Natural killer cell (primary cell): Measurements from ENCODE around the gene RAB39A. TPM values are rescaled to one million over a fixed set of nuclear protein-coding genes. Genes with fewer than 3 reads are reported as not detected.
"Not testable (repeated sequence)": the region's sequence is repeated elsewhere in the genome, so short reads cannot be mapped to it uniquely, and the experiment has no call there.

Source experiments
- ATAC-seq, 3 donors: fragments of 150-1000 bp in 2 of 3; fragments of 200-7000 bp in 1 of 3; cut with Tn5 transposase; 1 replicate in 1 of 3; 2 replicates in 2 of 3; pipeline ENCODE4 v1.10.0; 2021; ENCODE audit warnings: mild to moderate bottlenecking in 2 of 3, moderate library complexity in 2 of 3
- DNase-seq, 2 donors: peaks; one replicate each; pipeline versions ENCODE4 v3.0.0 to v3.0.0-alpha.2; 2013 to 2021; ENCODE audit warnings: mixed read lengths in 1 of 2
- H3K27ac ChIP-seq: one replicate; pipeline ENCODE4 v1.5.1; 2013; ENCODE audit warnings: mild to moderate bottlenecking, low read length
- H3K27me3 ChIP-seq: one replicate; pipeline ENCODE4 v1.6.1; 2013; ENCODE audit warnings: low read length; ENCODE audit not compliant: control insufficient read depth, insufficient read depth
- H3K36me3 ChIP-seq: one replicate; pipeline ENCODE4 v1.6.1; 2013; ENCODE audit warnings: low read length; ENCODE audit not compliant: control insufficient read depth, insufficient read depth
- H3K4me1 ChIP-seq: one replicate; pipeline ENCODE4 v1.6.1; 2013; ENCODE audit warnings: low read length; ENCODE audit not compliant: control insufficient read depth, insufficient read depth
- H3K4me3 ChIP-seq: one replicate; pipeline ENCODE4 v1.5.1; 2013; ENCODE audit warnings: low read length
- H3K9me3 ChIP-seq: one replicate; pipeline ENCODE4 v1.6.1; 2013; ENCODE audit warnings: low read length; ENCODE audit not compliant: control insufficient read depth, insufficient read depth
- H3K27ac Mint-ChIP-seq, 2 donors: one replicate each; pipeline ENCODE4 v1.8.0; 2022; ENCODE audit warnings: mild to moderate bottlenecking in 2 of 2, mixed read lengths in 2 of 2, moderate library complexity in 1 of 2
- H3K27me3 Mint-ChIP-seq, 2 donors: one replicate each; pipeline ENCODE4 v1.8.0; 2022; ENCODE audit warnings: low read depth in 2 of 2, mixed read lengths in 2 of 2
- H3K36me3 Mint-ChIP-seq: one replicate; pipeline ENCODE4 v1.8.0; 2022; ENCODE audit warnings: mixed read lengths
- H3K4me1 Mint-ChIP-seq, 2 donors: one replicate each; pipeline ENCODE4 v1.8.0; 2022; ENCODE audit warnings: mixed read lengths in 2 of 2
- H3K4me3 Mint-ChIP-seq: one replicate; pipeline ENCODE4 v1.8.0; 2022; ENCODE audit warnings: mild to moderate bottlenecking, moderate library complexity, mixed read lengths
- H3K9me3 Mint-ChIP-seq, 2 donors: one replicate each; pipeline ENCODE4 v1.8.0; 2022; ENCODE audit warnings: mixed read lengths in 2 of 2
- WGBS: methylation state at CpG from one replicate; pipeline ENCODE4 v1.1.7; 2013; ENCODE audit warnings: missing lambda C conversion rate; ENCODE audit not compliant: insufficient coverage; 5-methylcytosine and 5-hydroxymethylcytosine counted together
- intact Hi-C: fragments of 100-400 bp; cut with micrococcal nuclease; formaldehyde crosslinking; loops from one replicate; pipeline ENCODE4 v1.14.2; 2022
- total RNA-seq, 4 donors: library from RNA; stranded (reverse); fragments of 120-200 nt in 1 of 4; gene quantifications; one replicate each; pipeline versions ENCODE4 v1.2.3 to v1.2.4, GENCODE V29; 2013 to 2022
- TF ChIP-seq, protein P1 (sequence below): fragments of 200-600 bp; IDR thresholded peaks from one replicate; pipeline ENCODE4 v1.8.0; 2022; ENCODE audit warnings: antibody characterized with exemption

Gene RAB39A
- total RNA-seq, 3 donors from 2014 or later (not counting 1 experiment from before 2014, with no cell fraction given): 0.14 to 0.20 TPM; not detected in 1

DNA sequence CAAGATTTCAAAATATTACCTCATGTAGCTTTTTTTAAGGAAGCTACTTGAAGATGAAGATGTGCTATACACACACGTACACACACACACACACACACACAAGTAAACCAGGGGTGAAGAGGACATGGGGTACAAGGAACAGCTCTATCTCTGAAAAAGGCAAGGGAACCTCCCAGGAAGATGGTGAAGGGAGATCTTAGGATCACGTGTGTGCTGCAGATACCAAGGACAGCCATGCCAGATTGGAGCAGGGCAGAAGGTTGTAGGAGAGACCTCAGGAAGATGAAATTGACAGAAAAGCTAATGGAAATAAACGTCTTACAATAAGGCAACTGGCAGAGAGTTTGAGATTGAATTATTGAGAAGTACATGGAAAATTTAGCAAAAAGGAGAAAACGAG lies 19.7 kb downstream of the RAB39A start:
- Mint-ChIP-seq H3K27me3 (peaks cover 0 to 3% of the 10 kb centered on the region in 2 donors), H3K9me3 (no peaks in the 10 kb centered on the region), H3K4me3 (no peak overlapping the region), H3K4me1 (no peaks in the 10 kb centered on the region), H3K36me3 (no peaks in the 10 kb centered on the region), H3K27ac (no peak overlapping the region)
- TF ChIP-seq, protein P1, sequence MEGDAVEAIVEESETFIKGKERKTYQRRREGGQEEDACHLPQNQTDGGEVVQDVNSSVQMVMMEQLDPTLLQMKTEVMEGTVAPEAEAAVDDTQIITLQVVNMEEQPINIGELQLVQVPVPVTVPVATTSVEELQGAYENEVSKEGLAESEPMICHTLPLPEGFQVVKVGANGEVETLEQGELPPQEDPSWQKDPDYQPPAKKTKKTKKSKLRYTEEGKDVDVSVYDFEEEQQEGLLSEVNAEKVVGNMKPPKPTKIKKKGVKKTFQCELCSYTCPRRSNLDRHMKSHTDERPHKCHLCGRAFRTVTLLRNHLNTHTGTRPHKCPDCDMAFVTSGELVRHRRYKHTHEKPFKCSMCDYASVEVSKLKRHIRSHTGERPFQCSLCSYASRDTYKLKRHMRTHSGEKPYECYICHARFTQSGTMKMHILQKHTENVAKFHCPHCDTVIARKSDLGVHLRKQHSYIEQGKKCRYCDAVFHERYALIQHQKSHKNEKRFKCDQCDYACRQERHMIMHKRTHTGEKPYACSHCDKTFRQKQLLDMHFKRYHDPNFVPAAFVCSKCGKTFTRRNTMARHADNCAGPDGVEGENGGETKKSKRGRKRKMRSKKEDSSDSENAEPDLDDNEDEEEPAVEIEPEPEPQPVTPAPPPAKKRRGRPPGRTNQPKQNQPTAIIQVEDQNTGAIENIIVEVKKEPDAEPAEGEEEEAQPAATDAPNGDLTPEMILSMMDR: no peak
- 82% methylated on average over 3 of the region's 4 CpGs for WGBS
- H3K36me3 ChIP-seq: no peaks in the 10 kb centered on the region
- DNase-seq (no peak), ATAC-seq (no peak)
- intact Hi-C loops: no loop called here
- H3K4me1 ChIP-seq: no peaks in the 10 kb centered on the region
- H3K9me3 ChIP-seq: no peaks in the 10 kb centered on the region
- no peak overlapping the region for H3K4me3 ChIP-seq
- no peak overlapping the region for H3K27ac ChIP-seq
- H3K27me3 ChIP-seq: no peaks in the 10 kb centered on the region

DNA sequence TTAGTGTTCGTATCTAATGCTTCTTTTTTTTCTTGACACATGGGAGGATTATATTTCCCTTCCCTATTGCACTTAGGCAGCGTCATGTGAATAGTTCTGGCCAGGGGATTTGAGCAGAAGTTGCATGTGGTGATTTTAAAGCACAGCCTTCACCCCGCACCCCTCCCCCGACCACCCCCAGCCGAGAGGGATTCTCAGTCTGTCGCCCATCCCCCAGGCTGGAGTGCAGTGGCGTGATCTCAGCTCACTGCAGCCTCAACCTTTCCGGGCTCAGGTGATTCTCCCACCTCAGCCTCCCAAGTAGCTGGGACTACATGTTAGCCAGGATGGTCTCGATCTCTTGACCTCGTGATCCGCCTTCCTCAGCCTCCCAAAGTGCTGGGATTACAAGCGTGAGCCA lies 20.1 kb downstream of the RAB39A start:
- H3K27me3 Mint-ChIP-seq, H3K9me3 ChIP-seq, H3K36me3 ChIP-seq, H3K4me1 ChIP-seq, H3K4me1 Mint-ChIP-seq, intact Hi-C loops, DNase-seq, H3K27ac Mint-ChIP-seq, H3K27me3 ChIP-seq, ATAC-seq, H3K4me3 Mint-ChIP-seq, H3K36me3 Mint-ChIP-seq, H3K27ac ChIP-seq, H3K9me3 Mint-ChIP-seq, H3K4me3 ChIP-seq: not testable (repeated sequence)
- WGBS: 88% methylated on average over 10 of the region's 12 CpGs

DNA sequence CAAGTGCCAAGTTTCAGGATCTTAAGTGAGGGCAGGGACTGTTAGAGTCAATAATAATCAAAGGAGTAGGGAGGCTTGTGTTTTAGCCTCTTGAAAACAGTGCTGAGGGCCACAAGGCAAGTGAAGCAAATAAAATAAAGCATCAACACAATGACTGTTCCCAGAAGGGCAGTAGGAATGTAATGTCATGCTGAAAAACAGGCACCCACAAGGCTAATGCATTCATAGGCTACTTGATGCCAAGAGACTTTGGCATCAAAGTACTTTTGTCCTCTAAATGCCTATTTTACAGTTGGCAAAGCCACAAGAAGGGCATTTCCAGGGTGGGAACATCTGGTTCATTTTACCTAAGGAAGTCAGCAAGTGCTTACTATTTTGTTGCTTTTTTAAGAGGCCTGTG lies 22.9 kb downstream of the RAB39A start:
- DNase-seq: no peak
- no peak for ATAC-seq
- no peak overlapping the region for H3K27ac ChIP-seq
- H3K27ac Mint-ChIP-seq: no peak overlapping the region
- TF ChIP-seq, protein P1: no peak
- no peaks in the 10 kb centered on the region for H3K9me3 Mint-ChIP-seq
- peaks cover 3 to 8% of the 10 kb centered on the region in 2 donors for H3K27me3 Mint-ChIP-seq
- no peaks in the 10 kb centered on the region for H3K9me3 ChIP-seq
- no peak overlapping the region for H3K4me3 ChIP-seq
- H3K4me1 ChIP-seq: no peaks in the 10 kb centered on the region
- no peaks in the 10 kb centered on the region for H3K4me1 Mint-ChIP-seq
- H3K36me3 Mint-ChIP-seq: no peaks in the 10 kb centered on the region
- no peaks in the 10 kb centered on the region for H3K27me3 ChIP-seq
- intact Hi-C loops: no loop called here
- H3K36me3 ChIP-seq: no peaks in the 10 kb centered on the region
- no peak overlapping the region for H3K4me3 Mint-ChIP-seq

DNA sequence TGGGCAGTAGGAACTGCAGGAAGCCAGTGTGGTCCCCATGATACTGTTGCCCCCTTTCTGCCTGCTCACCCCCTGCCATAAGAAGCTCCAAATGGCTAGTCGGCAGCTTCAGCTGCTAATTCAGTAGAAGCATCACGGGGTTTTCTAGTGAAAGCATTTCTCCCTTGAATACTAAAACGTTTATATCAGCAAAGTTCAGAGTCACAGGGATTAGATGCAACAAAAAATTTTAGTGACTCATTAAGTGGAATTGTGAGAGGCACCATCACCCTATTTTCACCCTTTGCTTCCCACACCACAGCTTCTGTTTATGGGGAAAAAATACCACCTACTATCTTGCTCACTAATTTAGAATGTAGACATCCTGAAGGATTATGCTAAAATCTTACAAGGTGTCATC lies 25.2 kb downstream of the RAB39A start:
- 97% methylated on average over 2 of the region's 3 CpGs for WGBS
- no peak for ATAC-seq
- H3K36me3 Mint-ChIP-seq: no peaks in the 10 kb centered on the region
- Histone ChIP-seq H3K27ac (no peak overlapping the region), H3K4me3 (no peak overlapping the region), H3K9me3 (no peaks in the 10 kb centered on the region), H3K27me3 (no peaks in the 10 kb centered on the region), H3K4me1 (no peaks in the 10 kb centered on the region), H3K36me3 (no peaks in the 10 kb centered on the region)
- H3K27ac Mint-ChIP-seq: no peak overlapping the region
- TF ChIP-seq, protein P1: no peak
- DNase-seq: no peak
- H3K27me3 Mint-ChIP-seq: peaks cover 8 to 9% of the 10 kb centered on the region in 2 donors
- no peaks in the 10 kb centered on the region for H3K4me1 Mint-ChIP-seq
- H3K4me3 Mint-ChIP-seq: no peak overlapping the region
- intact Hi-C loops: no loop called here
- no peaks in the 10 kb centered on the region for H3K9me3 Mint-ChIP-seq
